Stimulated activated CD8-positive, alpha-beta memory T cell treated with anti-CD3 and anti-CD28 coated beads, Interleukin-12 subunit alpha, Interleukin-12 subunit beta, amount 100 ng/mL, for 4 hours (primary cell): Measurements from ENCODE around the gene OR8D2.

Source experiments
- DNase-seq: peaks from one replicate; pipeline ENCODE4 v3.0.0-alpha.2; 2020; ENCODE audit warnings: low read depth

The OR8D2 gene, protein sequence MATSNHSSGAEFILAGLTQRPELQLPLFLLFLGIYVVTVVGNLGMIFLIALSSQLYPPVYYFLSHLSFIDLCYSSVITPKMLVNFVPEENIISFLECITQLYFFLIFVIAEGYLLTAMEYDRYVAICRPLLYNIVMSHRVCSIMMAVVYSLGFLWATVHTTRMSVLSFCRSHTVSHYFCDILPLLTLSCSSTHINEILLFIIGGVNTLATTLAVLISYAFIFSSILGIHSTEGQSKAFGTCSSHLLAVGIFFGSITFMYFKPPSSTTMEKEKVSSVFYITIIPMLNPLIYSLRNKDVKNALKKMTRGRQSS

DNA sequence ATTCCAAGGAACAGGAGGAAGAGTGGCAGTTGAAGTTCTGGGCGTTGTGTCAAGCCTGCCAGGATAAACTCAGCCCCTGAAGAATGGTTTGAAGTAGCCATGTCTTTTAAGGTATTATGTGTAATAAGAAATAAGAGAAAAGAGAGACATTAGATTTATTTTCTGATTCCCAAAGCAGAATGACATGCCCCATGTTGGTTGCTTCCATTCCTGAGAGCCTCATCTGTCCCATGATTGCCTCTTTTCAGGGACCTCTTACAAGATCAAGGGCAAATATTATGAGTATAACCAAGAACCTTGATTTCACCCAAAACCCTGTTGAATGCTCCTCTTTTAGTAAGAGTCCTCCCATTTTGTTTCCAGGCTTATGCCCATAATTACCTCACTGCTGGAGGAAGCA, at the start of gene OR8D2:
TSS of gene OR8D2 (minus strand) at position 101 of the 400 bp plus-strand sequence. CDS start at position 101, 0 bp downstream.
- no peak for DNase-seq

DNA sequence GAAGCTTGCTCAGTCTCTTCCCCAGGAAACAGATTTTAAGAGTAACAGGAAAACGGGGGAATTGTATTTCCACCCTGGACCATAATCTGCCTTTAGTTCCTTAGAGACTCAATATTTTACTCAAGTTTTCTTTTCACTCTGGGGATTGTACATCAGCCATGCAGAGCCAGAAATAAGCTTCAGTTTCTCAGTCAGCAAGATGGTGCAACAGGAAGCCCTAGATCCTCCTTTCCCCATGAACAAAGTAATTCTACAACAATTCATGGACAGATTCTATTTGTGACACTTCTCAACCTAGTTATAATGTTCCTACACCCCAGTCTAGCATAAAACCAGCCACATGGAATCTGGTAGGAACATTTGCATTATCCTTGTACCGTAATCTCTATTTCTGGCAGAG, 39.6 kb upstream of the OR8D2 start:
- no peak for DNase-seq

DNA sequence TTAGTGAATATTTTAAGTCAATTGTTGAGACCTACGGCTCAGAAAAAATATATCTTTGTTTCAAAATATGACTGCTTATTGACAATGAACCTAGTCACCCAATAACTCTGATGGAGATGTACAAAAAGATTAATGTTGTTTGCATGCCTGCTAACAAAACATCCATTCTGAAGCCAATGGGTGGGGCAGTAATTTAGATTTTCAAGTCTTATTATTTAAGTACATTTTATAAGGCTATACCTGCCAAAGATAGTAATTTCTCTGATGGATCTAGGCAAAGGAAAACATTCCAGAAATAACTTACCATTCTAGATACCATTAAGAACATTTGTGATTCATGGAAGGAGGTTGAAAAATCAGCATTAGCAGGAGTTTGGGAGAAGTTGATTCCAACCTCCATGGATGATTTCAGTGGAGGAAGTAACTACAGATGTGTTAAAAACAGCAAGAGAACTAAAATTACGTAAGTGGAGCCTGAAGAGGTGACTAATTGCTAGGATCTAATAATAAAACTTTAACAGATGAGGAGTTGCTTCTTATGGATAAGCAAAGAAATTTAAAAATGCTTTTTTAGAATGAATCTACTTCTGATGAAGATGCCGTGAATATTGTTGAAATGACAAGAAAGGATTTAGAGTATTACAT, 26.4 kb upstream of the OR8D2 start:
- DNase-seq = no peak

DNA sequence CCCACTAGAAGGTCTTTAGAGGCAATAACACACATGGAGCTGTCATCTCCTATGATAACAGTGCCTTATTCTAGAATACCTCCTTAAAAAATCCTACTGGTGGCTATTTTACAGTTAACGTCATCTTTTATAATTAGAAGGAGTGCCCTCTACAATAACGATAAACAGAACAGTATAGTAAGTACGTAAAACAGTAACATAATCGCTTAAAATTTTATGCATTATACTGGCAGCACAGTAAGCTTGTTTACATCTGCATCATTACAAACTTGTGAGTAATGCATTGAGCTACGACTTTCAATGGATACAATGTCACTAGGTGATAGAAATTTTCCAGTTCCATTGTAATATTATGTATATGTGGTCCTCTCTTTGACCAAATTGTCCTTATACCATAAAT, 24.3 kb upstream of the OR8D2 start:
- no peak for DNase-seq

DNA sequence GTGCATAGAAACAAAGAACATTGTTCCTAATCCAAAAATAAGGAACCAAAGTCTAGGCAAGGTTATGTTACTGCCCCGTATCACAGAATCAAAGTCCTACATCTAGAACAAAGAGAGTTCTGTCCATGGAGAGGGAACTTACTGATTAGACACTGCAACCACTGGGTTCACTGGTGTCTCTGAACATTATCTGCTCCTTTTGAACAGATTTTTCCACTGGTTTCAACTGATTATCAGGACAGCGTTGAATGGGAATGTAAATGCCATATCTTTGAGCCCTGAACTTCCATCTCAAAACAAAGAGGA, 20.1 kb upstream of the OR8D2 start:
- DNase-seq = no peak

DNA sequence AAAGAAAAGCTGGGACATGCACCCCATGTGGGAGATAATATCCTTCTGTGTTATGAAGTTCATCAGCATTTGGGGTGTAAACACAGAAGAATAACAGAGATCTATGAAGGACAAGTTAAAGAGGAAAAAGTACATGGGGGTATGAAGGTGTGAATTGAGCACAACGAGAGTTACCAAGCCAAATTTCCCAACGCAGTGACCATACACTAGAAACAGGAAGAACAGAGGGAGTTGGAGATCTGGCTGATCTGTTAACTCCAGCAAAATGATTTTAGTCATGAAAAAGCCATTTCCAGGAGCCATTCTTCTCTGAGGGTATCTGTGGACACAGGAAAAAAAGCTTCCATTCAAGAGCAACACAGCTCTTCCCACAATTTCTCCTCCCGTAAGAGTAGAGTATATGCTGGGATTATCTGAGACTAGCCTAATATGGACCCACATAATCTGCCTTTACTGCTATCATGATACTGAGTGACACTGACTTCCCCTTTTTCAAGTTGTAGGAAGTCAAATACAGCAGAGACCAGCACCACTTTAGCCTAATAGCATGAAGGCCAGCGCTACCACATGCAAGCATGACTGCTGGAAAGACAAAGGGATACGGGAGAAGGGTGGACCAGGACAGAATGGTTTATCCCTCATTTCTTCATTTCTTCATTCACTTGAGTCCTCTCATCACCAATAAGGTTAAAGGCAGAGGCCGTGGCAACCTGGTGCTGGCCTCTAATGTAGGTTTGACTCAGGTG, 19.6 kb upstream of the OR8D2 start:
- no peak for DNase-seq

DNA sequence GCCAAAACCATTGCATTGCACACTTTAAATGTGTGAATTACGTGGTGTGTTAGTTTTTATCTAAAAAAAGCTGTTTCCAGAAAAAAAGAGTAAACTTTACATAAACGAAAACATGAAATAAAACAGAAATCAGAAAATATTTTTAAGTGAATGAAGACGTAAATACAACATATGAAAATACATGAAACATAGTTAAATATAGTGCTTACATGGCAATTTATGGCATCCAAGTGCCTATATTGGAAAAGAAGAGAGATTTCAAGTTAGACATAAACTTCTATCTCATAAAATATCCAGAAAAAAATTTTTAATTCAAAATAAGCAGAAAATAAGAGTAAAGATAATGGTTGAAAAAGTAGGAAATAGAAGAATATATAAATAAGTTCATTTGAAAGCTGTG, 11.9 kb upstream of the OR8D2 start:
- DNase-seq = no peak

DNA sequence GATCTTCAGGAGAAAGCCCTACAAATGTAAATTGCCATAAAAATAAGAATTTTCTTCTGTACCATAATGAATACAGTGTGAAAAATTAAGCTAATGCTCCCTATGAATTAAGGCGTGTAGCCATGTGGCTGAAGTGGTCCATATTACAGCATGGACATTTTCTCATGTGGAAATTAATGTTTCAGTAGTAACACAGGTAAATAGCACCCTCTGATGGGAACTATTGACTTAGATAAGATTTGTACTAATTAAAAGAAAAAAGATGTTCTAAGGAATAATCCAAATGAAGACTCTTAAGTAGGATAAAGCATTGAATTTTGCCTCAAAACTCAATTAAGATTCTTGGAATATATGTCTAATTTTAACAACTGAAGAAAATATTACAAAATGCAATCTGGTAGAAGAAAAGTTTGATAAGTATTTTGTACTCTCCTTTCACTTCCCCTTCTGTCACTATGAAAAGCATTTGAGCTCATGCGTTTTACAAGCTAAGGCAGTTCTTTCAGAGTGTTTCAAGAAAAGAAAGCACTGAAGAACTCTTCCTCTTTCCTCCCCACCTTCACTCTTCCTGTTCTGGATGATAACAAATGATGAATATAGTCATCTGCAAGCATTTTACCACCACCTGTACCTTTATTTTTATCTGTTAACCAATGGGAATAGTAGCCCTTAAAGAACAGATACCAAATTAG, 9.9 kb upstream of the OR8D2 start:
- no peak for DNase-seq

DNA sequence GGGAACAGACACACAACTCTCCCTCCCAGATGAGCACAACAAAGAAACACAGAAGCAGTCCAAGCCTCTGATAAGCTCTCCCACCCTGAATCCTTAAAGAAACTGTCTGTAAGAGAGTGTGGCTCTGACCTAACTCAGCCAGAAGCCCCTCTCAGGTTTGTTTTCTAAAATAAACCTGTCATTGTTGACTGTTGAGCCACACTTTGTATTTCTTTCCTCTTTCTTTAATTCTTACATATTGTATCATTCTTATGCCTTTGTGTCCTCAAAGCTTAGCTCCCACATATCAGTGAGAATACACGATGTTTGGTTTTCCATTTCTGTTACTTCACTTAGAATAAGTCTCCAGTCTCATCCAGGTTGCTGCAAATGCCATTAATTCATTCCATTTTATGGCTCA, 7.8 kb upstream of the OR8D2 start:
- DNase-seq = no peak

DNA sequence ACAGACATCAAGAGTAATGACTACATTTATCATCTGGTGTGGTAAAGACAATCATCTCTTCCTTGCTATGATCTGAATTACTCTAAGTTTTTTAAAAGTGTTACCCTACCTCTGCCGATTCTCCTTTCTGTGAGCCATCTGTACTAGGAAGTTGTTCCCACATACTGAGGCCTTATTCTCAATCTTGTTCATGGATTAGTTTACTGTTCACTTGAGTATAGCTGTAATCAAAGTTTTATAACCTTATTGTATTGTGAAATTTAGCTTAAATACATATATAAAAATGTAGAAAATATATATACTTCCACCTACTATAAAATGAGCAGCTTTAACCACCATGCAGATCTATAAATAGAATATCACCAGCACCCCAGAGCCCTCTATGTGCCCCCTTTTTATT, 2.4 kb upstream of the OR8D2 start:
- DNase-seq = no peak

DNA sequence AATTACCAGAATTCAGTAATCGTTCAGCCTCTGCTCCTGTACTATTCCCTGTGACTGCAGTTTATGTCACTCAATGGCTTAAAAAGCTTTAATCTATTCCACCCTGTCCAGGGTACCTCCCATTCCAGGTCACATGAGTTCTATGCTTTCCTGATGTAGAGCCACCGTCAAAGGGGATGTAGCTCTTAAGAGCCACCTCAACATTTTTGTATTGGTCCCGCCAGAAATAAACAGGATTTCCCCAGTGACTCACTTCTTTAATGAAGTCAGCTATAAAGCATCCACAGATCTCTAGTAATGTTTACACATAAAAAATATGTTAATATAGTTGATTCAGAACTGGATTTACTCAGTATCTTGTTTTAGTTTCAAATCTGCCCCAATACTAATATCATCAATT, 4.9 kb downstream of the OR8D2 start:
- DNase-seq = no peak

DNA sequence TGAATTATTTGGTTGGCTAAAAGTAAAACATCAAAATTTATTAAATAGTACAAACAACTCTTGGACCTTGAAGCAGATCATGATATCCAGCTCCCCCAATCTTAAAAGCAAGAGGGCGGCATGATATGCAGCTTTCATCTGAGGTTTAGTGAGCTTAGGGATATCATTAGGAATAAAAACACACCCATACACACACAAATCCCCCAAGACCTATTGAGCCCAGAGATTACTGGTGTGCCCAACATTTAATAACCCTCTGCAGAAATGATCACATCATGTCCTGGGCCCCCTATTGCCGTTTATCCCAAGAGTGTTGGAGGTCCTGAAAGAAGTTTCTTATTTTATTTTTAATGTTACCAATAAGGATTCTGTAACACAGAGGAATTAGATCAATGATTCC, 6.1 kb downstream of the OR8D2 start, which contains the start of gene OR8D1:
TSS of gene OR8D1 (minus strand) at position 101 of the 400 bp plus-strand sequence. CDS start 3,183 bp downstream, outside the sequence.
- DNase-seq = no peak

DNA sequence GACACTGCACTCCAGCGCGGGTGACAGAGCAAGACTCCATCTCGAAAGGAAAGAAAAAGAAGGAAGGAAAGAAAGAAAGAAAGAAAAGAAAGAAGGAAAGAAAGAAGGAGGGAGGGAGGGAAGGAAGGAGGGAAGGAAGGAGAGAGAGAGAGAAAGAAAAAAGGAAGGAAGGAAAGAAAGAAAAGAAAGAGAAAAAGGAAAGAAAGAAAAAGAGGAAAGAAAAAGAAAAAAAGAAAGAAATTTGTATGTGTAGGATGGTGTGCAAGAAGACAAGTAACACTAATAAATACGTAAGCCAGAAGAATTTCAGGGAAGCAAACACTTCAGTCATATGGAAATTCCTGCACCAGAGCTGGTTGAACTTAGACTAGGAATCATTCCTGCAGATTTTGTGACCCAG, 6.9 kb downstream of the OR8D2 start:
- no peak for DNase-seq

DNA sequence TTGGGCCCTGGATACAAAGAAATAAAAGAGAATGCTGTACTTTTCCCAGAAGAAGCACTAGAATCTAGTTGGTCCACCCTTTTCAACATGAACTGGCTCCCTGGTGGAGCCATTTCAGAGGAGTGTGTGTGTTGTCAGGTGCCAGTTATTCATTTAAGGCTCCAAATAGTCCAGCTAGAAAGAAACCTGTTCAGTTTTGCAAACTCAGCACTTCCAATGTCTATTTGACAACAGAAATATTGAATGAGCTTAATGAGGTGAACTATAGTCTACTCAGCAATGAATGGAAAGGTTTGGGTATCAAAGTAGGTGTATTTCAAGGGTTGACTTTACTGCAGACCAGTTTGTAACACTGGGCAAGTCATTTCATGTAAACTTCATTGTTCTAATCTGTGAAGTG, 8.3 kb downstream of the OR8D2 start:
- no peak for DNase-seq

DNA sequence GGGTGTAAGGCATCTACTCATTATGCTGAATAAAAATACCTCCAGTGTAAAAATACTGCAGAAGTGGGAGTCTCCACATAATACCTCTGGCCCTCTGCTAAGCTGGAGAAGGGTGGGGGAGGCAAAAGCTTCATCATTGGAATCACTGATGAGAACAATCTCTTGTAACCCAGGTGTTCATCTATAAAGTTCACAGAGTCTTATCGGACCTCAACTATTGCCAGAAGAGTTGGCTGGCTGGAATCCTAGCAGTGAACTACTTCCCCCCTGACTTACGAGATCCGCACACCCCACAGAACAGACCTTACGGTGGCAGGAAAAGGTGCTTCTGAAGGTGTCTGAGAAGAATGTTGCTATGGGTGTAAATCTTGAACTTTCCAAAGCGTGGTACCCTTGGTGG, 8.7 kb downstream of the OR8D2 start:
- DNase-seq = no peak

DNA sequence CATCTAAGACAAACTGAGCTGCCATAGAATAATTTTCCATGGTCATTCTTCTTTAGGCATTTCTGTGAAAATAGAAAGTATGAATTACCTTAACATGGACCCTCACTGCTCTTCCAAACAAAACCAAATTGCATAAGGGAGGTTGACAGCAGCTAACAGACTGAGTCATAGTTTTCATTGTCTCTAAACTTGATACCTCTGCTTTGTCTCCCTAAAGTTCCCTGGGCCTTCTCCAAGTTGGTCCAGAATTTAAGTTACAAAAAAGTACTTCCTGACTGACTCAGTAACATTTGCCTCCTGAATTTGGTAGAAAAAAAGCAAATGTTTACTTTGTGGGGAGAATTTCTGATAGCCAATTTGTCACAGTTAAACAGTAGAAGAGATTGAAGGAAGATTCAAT, 9.3 kb downstream of the OR8D2 start:
- no peak for DNase-seq

DNA sequence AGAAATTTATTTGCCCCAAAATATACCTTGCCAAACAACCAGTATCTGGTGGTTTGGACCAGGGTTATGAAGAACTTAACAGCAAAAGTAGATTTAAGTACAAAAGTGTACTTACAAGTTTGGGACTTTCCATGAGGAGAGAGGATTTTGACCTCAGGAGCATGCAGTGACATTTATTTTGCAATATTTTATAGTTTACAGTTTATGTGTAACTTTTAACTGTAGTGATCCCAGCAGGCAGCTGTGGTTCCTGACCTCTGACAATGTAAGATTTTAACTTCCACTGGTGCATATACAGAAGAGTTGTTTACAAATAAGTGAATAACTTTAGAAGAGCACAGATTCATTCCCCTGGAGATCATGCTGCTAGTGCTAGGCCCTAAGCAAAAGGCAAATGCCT, 12.9 kb downstream of the OR8D2 start:
- no peak for DNase-seq

DNA sequence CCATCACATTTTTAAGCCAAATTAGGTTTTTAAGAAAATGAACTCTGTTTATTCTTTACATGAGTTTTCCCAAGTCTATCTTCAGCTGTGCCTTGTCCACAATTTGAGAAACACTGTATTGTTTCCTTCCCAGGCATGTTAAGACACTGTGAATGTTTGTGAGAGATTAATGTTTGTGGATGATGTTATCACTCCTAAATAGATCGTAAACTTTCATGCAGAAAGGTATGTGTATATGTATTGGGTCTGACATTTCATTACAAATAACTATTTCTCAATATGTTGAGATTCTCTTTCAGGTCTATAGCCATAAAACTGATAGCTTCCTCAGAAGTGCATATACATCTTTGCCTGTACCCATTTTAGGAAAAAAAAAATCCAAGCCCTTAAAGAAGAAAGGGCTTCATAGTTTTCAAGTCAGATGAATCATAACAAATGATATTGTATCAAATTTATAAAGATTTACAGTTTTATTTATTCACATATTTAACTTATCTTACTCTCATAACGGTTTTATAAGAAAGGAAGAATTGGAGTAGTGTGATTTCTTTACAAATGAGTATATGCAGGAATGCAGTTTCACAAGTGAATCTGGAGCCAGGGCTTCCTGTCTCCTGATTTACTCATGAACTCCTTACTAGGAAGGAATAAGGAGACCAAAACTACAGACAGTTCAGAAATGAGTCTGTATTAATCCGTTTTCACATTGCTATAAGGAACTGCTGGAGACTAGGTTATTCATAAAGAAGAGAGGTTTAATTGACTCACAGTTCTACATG, 17.5 kb downstream of the OR8D2 start:
- DNase-seq = no peak

DNA sequence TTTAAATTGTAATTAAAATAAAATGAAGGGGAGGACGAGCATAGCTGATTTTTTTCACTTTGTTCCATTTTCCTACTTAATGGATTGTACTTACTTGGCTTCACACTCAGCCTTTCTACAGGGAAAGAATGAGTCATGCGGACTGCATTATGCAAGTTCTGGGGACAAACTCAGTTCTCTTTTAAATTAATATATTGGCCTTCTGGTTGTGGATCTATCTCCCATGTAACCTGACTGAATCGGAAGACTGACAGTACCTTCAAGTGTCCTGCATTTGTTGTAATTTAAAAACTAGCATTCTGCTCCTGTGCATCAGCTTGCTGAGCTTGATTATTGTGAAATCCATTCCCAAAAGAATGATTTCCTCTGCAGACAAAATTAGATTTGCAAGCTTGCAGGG, 18.4 kb downstream of the OR8D2 start:
- no peak for DNase-seq

DNA sequence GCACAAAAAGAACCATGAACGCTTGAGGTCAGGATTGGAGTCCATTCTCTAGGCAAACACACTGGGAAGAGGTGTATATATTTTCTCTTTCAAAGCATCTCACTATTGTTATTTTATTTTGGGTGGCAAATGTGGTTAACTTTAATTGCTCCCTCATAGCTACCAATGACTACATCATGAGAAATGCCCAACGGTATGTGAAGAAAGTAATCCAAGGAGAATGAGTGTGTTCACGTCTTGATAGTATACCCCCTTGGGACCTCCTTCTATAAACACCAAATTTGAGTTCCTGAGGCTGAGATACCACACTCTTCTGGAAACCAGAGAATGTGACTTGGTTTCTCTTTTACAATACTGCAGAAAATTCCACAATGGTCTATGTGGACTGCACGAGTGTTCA, 22.1 kb downstream of the OR8D2 start:
- DNase-seq = no peak

DNA sequence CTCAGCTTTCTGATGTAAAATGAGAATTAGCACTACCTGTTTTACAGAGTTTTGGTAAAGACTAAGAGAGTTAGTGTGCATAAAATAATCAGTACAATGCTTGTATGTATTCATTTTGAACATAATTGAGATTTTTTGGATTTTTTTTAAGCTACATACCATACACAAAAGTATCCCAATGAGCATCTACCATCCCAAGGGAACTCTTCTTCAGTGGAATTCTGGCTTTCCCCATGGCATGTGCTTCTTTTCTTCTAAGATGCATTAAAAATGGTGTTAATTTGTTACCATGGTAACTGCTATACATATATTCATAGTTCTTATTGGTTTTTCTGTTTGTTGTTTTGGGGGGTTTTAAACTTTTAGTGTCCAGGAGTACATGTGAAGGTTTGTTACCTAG, 24.0 kb downstream of the OR8D2 start:
- DNase-seq = no peak

DNA sequence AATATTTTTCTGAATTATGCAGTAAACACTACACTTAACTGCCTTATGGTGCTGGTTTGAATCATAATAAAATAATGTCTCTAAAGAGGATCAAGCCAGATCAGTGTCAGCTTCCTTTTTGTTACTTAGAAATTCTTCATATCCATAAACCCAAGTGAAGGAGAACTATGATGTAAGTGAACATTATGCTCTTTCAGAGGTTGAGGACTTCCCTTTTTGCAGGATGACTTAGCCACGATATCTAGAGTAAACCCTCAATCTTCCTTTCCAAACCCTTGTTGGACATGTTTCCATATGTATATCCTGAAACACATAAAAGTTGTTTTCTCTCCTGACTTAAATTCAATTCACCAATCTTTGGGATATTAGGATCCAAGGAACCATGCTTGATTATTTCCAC, 25.3 kb downstream of the OR8D2 start:
- DNase-seq = no peak
